Measurements from ENCODE around the gene PKD1L1.

Gene PKD1L1, protein sequence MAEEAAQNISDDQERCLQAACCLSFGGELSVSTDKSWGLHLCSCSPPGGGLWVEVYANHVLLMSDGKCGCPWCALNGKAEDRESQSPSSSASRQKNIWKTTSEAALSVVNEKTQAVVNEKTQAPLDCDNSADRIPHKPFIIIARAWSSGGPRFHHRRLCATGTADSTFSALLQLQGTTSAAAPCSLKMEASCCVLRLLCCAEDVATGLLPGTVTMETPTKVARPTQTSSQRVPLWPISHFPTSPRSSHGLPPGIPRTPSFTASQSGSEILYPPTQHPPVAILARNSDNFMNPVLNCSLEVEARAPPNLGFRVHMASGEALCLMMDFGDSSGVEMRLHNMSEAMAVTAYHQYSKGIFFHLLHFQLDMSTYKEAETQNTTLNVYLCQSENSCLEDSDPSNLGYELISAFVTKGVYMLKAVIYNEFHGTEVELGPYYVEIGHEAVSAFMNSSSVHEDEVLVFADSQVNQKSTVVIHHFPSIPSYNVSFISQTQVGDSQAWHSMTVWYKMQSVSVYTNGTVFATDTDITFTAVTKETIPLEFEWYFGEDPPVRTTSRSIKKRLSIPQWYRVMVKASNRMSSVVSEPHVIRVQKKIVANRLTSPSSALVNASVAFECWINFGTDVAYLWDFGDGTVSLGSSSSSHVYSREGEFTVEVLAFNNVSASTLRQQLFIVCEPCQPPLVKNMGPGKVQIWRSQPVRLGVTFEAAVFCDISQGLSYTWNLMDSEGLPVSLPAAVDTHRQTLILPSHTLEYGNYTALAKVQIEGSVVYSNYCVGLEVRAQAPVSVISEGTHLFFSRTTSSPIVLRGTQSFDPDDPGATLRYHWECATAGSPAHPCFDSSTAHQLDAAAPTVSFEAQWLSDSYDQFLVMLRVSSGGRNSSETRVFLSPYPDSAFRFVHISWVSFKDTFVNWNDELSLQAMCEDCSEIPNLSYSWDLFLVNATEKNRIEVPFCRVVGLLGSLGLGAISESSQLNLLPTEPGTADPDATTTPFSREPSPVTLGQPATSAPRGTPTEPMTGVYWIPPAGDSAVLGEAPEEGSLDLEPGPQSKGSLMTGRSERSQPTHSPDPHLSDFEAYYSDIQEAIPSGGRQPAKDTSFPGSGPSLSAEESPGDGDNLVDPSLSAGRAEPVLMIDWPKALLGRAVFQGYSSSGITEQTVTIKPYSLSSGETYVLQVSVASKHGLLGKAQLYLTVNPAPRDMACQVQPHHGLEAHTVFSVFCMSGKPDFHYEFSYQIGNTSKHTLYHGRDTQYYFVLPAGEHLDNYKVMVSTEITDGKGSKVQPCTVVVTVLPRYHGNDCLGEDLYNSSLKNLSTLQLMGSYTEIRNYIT (N-terminal part only)

GRCh38 chr7:47948141-47948790 lies at the start of gene PKD1L1:
Gene PKD1L1 (minus strand): TSS chr7:47948466. CDS start chr7:47948440, 26 bp downstream.
- Histone ChIP-seq H3K4me3 (ENCODE audit: severe bottlenecking) (no peak within 1 kb of the TSS), H3K36me3 (ENCODE audit: low read depth) (no peaks in the 10 kb centered on the region), H3K4me1 (ENCODE audit: insufficient read depth, poor library complexity, severe bottlenecking) (peaks cover 3% of the 10 kb centered on the region), H3K27me3 (ENCODE audit: insufficient read depth, poor library complexity, severe bottlenecking) (no peaks in the 10 kb centered on the region), H3K9me3 (ENCODE audit: severe bottlenecking) (no peaks in the 10 kb centered on the region), H3K27ac (ENCODE audit: poor library complexity, severe bottlenecking) (no peak within 1 kb of the TSS)
- TF ChIP-seq, protein P1, sequence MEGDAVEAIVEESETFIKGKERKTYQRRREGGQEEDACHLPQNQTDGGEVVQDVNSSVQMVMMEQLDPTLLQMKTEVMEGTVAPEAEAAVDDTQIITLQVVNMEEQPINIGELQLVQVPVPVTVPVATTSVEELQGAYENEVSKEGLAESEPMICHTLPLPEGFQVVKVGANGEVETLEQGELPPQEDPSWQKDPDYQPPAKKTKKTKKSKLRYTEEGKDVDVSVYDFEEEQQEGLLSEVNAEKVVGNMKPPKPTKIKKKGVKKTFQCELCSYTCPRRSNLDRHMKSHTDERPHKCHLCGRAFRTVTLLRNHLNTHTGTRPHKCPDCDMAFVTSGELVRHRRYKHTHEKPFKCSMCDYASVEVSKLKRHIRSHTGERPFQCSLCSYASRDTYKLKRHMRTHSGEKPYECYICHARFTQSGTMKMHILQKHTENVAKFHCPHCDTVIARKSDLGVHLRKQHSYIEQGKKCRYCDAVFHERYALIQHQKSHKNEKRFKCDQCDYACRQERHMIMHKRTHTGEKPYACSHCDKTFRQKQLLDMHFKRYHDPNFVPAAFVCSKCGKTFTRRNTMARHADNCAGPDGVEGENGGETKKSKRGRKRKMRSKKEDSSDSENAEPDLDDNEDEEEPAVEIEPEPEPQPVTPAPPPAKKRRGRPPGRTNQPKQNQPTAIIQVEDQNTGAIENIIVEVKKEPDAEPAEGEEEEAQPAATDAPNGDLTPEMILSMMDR (IDR thresholded peaks at IDR 0.05; ENCODE audit: poor library complexity, severe bottlenecking), result no peak
- no peak for ATAC-seq (ENCODE audit: low read depth)
- no peak for DNase-seq (ENCODE audit: low spot score)

- peak overlapping the region; percentile 9 for H3K27ac ChIP-seq (ENCODE audit: poor library complexity, severe bottlenecking)
- DNase-seq (ENCODE audit: low spot score), result no peak
Measured at GRCh38 chr7:47992446-47992845, 44.2 kb upstream of the PKD1L1 start.

GRCh38 chr7:47991741-47992311 lies 43.6 kb upstream of the PKD1L1 start:
- Histone ChIP-seq H3K4me1 (ENCODE audit: insufficient read depth, poor library complexity, severe bottlenecking) (peaks cover 3% of the 10 kb centered on the region), H3K36me3 (ENCODE audit: low read depth) (no peaks in the 10 kb centered on the region), H3K4me3 (ENCODE audit: severe bottlenecking) (peak overlapping the region; percentile 16), H3K27ac (ENCODE audit: poor library complexity, severe bottlenecking) (peak overlapping the region; percentile 9), H3K9me3 (ENCODE audit: severe bottlenecking) (no peaks in the 10 kb centered on the region), H3K27me3 (ENCODE audit: insufficient read depth, poor library complexity, severe bottlenecking) (no peaks in the 10 kb centered on the region)
- DNase-seq (ENCODE audit: low spot score), result peak; percentile 77
- peak; percentile 98 for ATAC-seq (ENCODE audit: low read depth)
- TF ChIP-seq, protein P1 (IDR thresholded peaks at IDR 0.05; ENCODE audit: poor library complexity, severe bottlenecking), result peak; percentile 82

More at GRCh38 chr7:47992446-47992845, 44.2 kb upstream of the PKD1L1 start:
- Histone ChIP-seq H3K9me3 (ENCODE audit: severe bottlenecking) (no peaks in the 10 kb centered on the region), H3K36me3 (ENCODE audit: low read depth) (no peaks in the 10 kb centered on the region), H3K4me3 (ENCODE audit: severe bottlenecking) (no peak overlapping the region), H3K27me3 (ENCODE audit: insufficient read depth, poor library complexity, severe bottlenecking) (no peaks in the 10 kb centered on the region), H3K4me1 (ENCODE audit: insufficient read depth, poor library complexity, severe bottlenecking) (peaks cover 3% of the 10 kb centered on the region)
- no peak for ATAC-seq (ENCODE audit: low read depth)
- TF ChIP-seq, protein P1 (IDR thresholded peaks at IDR 0.05; ENCODE audit: poor library complexity, severe bottlenecking), result no peak

DNA sequence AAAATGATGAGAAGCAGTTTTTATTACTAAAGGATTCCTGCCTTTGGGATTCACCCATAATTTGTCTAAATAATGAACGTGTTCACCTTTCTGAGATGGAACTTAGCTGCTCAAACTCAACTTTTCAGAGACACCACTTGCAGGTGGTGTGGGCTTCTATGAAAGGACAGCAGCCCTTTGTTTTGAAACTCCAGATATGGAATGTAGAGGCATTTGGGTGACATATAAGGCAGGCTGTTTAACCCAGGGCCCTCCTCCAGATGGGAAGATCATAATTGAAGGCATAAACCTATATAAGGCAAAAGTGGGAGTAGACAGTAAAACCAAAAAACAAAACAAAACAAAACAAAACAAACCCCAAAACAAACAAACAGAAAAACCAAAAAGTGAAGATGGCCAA lies 43.0 kb upstream of the PKD1L1 start:
- TF ChIP-seq, protein P1 (IDR thresholded peaks at IDR 0.05; ENCODE audit: poor library complexity, severe bottlenecking), result no peak
- Histone ChIP-seq H3K27me3 (ENCODE audit: insufficient read depth, poor library complexity, severe bottlenecking) (no peaks in the 10 kb centered on the region), H3K36me3 (ENCODE audit: low read depth) (no peaks in the 10 kb centered on the region), H3K4me1 (ENCODE audit: insufficient read depth, poor library complexity, severe bottlenecking) (peaks cover 3% of the 10 kb centered on the region), H3K4me3 (ENCODE audit: severe bottlenecking) (no peak overlapping the region), H3K9me3 (ENCODE audit: severe bottlenecking) (no peaks in the 10 kb centered on the region), H3K27ac (ENCODE audit: poor library complexity, severe bottlenecking) (no peak overlapping the region)
- DNase-seq (ENCODE audit: low spot score) (no peak), ATAC-seq (ENCODE audit: low read depth) (no peak; the same call in 2 of the 3 replicates)
